ENCODE measurements around the gene GATM.
"Not testable (repeated sequence)": the region's sequence is repeated elsewhere in the genome, so short reads cannot be mapped to it uniquely, and the experiment has no call there.

The GATM gene

DNA sequence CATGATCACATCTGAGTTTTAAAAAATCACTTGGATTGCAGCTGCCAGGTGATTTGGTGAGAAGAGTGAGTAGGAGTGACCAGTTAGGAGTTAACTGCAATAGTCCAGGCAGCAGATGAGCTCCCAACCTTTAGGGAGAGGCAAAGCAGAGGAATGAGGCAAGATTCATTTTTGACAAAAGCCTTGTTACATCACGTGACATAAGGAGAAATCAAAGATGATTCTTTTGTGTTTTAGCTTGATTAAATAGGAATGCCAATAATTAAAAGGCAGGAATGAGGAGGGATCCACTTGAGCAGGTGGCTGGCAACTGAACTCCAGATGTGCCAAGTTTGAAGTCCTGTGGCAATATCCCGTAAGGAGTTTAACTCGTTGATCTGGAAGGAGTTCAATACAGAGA is 2.5 kb downstream of the GATM start:
- Histone ChIP-seq H3K36me3 (ENCODE audit: control insufficient read depth, insufficient read depth, low read length) (no peaks in the 10 kb centered on the region), H3K9me3 (ENCODE audit: control insufficient read depth, low read length) (no peaks in the 10 kb centered on the region), H3K4me1 (ENCODE audit: control insufficient read depth, insufficient read depth, low read length) (peaks cover 13% of the 10 kb centered on the region), H3K4me3 (ENCODE audit: insufficient read depth, low read depth, low read length) (no peak overlapping the region), H3K27ac (ENCODE audit: insufficient read depth, low read depth, low read length, poor library complexity, severe bottlenecking) (no peak overlapping the region), H3K27me3 (ENCODE audit: control insufficient read depth, insufficient read depth, low read length, poor library complexity, severe bottlenecking) (peaks cover 56% of the 10 kb centered on the region)
- WGBS, 2 experiments = 82 to 89% methylated on average over 3 of the region's 3 CpGs

DNA sequence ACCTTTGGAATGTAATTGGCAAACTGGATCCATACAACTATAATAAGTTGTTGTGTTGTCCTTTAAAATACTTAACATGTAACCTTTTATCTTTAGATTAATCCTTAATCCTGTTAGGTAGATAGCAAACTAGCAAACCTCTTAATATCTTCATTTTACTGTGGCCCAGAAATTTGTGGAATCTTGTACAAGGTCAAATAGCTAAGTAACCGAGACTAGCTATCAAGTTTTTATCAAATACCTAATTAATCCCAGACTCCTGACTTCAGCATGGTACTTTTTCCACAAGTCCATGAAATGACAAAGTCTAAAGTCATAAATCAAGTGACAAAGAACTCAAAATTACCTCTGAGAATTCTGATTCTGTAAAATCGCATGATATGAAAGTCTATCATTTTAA is 4.4 kb downstream of the GATM start:
- Histone ChIP-seq H3K4me1 (ENCODE audit: control insufficient read depth, insufficient read depth, low read length) (peaks cover 13% of the 10 kb centered on the region), H3K36me3 (ENCODE audit: control insufficient read depth, insufficient read depth, low read length) (no peaks in the 10 kb centered on the region), H3K4me3 (ENCODE audit: insufficient read depth, low read depth, low read length) (no peak overlapping the region), H3K27me3 (ENCODE audit: control insufficient read depth, insufficient read depth, low read length, poor library complexity, severe bottlenecking) (peaks cover 37% of the 10 kb centered on the region), H3K27ac (ENCODE audit: insufficient read depth, low read depth, low read length, poor library complexity, severe bottlenecking) (no peak overlapping the region), H3K9me3 (ENCODE audit: control insufficient read depth, low read length) (no peaks in the 10 kb centered on the region)
- 90 to 93% methylated on average over 1 to 2 of the region's 2 CpGs for WGBS, 2 experiments

DNA sequence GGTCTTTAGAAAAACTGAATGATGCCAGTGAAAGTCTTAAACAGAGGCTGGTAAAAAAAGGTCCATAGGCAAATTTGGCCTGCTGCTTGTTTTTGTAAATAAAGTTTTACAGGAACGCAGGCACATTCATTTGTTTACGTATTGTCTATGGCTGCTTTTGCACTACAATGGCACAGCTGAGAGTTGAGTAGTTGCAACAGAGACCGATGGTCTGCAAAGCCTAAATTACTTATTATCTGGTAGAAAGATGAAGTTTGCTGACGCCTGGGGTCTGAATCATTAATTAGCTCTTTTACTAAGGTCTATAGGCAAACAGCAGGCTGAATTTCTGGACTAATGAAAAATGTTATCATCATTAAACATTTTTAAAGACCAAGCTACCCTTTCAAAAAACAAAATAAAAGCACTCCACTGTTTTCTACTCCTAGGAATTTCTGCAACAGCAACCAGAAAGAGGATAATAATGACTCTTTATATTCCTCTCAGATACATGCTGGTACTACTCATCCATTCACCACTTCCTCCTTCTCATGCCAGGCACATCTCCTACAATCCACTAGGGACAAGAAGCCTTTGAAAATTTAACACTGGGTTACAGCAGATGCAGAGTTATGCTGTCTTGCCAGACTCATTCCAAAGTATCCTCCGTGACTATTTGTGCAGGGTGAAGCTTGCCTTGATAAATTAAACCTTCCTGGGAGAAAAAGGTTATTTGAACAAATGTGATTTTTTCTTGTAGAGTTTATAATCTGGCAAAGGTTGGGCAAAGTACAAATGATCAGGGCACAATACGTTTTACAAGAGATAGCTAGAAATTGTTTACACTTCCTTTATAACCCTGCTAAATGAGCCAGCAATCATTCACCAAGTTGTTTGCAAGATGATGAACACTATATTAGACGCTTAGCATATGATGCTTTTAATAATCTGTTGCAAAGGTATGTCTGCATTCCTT is 6.0 kb downstream of the GATM start:
- no peaks in the 10 kb centered on the region for H3K9me3 ChIP-seq (ENCODE audit: control insufficient read depth, low read length)
- no peak overlapping the region for H3K27ac ChIP-seq (ENCODE audit: insufficient read depth, low read depth, low read length, poor library complexity, severe bottlenecking)
- no peak overlapping the region for H3K4me3 ChIP-seq (ENCODE audit: insufficient read depth, low read depth, low read length)
- H3K27me3 ChIP-seq (ENCODE audit: control insufficient read depth, insufficient read depth, low read length, poor library complexity, severe bottlenecking) = peaks cover 21% of the 10 kb centered on the region
- peaks cover 6% of the 10 kb centered on the region for H3K4me1 ChIP-seq (ENCODE audit: control insufficient read depth, insufficient read depth, low read length)
- WGBS, 2 experiments = 54 to 60% methylated on average over 6 to 7 of the region's 7 CpGs
- H3K36me3 ChIP-seq (ENCODE audit: control insufficient read depth, insufficient read depth, low read length) = no peaks in the 10 kb centered on the region

- WGBS, 2 experiments = 82 to 90% methylated on average over 1 of the region's 1 CpG
These were observed 6.8 kb downstream of the GATM start for GRCh38 chr15:45371546-45371945.

DNA sequence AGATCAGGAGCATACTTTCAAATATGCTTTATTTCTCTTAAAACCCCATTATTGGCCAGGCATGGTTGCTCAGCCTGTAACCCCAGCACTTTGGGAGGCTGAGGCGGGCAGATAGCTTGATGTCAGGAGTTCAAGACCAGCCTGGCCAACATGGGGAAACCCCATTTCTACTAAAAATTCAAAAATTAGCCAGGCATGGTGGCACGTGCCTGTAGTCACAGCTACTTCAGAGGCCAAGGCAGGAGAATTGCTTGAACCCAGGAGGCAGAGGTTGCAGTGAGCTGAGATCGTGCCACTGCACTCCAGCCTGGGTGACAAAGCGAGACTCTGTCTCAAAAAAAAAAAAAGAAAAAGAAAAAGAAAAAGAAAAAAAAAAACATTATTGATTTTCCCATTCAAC is 8.3 kb downstream of the GATM start:
- H3K27ac ChIP-seq (ENCODE audit: insufficient read depth, low read depth, low read length, poor library complexity, severe bottlenecking); H3K27me3 ChIP-seq (ENCODE audit: control insufficient read depth, insufficient read depth, low read length, poor library complexity, severe bottlenecking); H3K36me3 ChIP-seq (ENCODE audit: control insufficient read depth, insufficient read depth, low read length); H3K4me3 ChIP-seq (ENCODE audit: insufficient read depth, low read depth, low read length); H3K9me3 ChIP-seq (ENCODE audit: control insufficient read depth, low read length); H3K4me1 ChIP-seq (ENCODE audit: control insufficient read depth, insufficient read depth, low read length): not testable (repeated sequence)
- 86 to 92% methylated on average over 3 to 4 of the region's 4 CpGs for WGBS, 2 experiments

More at GRCh38 chr15:45371546-45371945, 6.8 kb downstream of the GATM start:
- no peak overlapping the region for H3K4me3 ChIP-seq (ENCODE audit: insufficient read depth, low read depth, low read length)
- peaks cover 13% of the 10 kb centered on the region for H3K27me3 ChIP-seq (ENCODE audit: control insufficient read depth, insufficient read depth, low read length, poor library complexity, severe bottlenecking)
- H3K4me1 ChIP-seq (ENCODE audit: control insufficient read depth, insufficient read depth, low read length) = no peaks in the 10 kb centered on the region
- H3K9me3 ChIP-seq (ENCODE audit: control insufficient read depth, low read length) = no peaks in the 10 kb centered on the region
- no peaks in the 10 kb centered on the region for H3K36me3 ChIP-seq (ENCODE audit: control insufficient read depth, insufficient read depth, low read length)
- H3K27ac ChIP-seq (ENCODE audit: insufficient read depth, low read depth, low read length, poor library complexity, severe bottlenecking) = no peak overlapping the region

- WGBS, 2 experiments = 91 to 95% methylated on average over 7 of the region's 7 CpGs
- H3K27me3 ChIP-seq (ENCODE audit: control insufficient read depth, insufficient read depth, low read length, poor library complexity, severe bottlenecking); H3K4me3 ChIP-seq (ENCODE audit: insufficient read depth, low read depth, low read length); H3K36me3 ChIP-seq (ENCODE audit: control insufficient read depth, insufficient read depth, low read length); H3K27ac ChIP-seq (ENCODE audit: insufficient read depth, low read depth, low read length, poor library complexity, severe bottlenecking); H3K4me1 ChIP-seq (ENCODE audit: control insufficient read depth, insufficient read depth, low read length); H3K9me3 ChIP-seq (ENCODE audit: control insufficient read depth, low read length): not testable (repeated sequence)
These were observed 11.1 kb downstream of the GATM start for GRCh38 chr15:45367222-45367621.

DNA sequence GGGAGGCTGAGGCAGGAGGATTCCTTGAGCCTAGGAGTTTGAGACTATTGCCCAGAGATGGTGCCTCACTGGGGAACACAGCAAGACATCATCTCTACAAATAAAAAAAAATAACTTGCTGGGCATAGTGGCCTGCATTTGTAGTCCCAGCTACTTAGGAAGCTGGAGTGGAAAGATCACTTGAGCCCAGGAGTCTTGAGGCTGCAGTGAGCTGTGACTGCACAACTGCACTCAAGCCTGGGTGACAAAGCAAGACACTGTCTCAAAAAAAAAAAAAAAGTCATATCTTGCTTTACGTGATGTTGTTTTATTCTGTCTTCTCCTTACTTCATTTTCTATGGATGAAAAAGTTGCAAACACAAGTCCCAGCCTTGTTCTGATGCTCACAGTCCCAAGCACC is 14.1 kb downstream of the GATM start:
- Histone ChIP-seq H3K27me3 (ENCODE audit: control insufficient read depth, insufficient read depth, low read length, poor library complexity, severe bottlenecking) (no peaks in the 10 kb centered on the region), H3K9me3 (ENCODE audit: control insufficient read depth, low read length) (no peaks in the 10 kb centered on the region), H3K27ac (ENCODE audit: insufficient read depth, low read depth, low read length, poor library complexity, severe bottlenecking) (no peak overlapping the region), H3K36me3 (ENCODE audit: control insufficient read depth, insufficient read depth, low read length) (no peaks in the 10 kb centered on the region), H3K4me1 (ENCODE audit: control insufficient read depth, insufficient read depth, low read length) (no peaks in the 10 kb centered on the region), H3K4me3 (ENCODE audit: insufficient read depth, low read depth, low read length) (no peak overlapping the region)
- whole genome bisulfite sequencing, 2 experiments = 95% methylated on average over 1 of the region's 1 CpG; no CpG with 5 or more reads in 1 of the 2 experiments

GRCh38 chr15:45363801-45364200 is 14.5 kb downstream of the GATM start:
- Histone ChIP-seq H3K4me3 (ENCODE audit: insufficient read depth, low read depth, low read length) (no peak overlapping the region), H3K27me3 (ENCODE audit: control insufficient read depth, insufficient read depth, low read length, poor library complexity, severe bottlenecking) (no peaks in the 10 kb centered on the region), H3K4me1 (ENCODE audit: control insufficient read depth, insufficient read depth, low read length) (no peaks in the 10 kb centered on the region), H3K9me3 (ENCODE audit: control insufficient read depth, low read length) (no peaks in the 10 kb centered on the region), H3K36me3 (ENCODE audit: control insufficient read depth, insufficient read depth, low read length) (no peaks in the 10 kb centered on the region), H3K27ac (ENCODE audit: insufficient read depth, low read depth, low read length, poor library complexity, severe bottlenecking) (no peak overlapping the region)
- WGBS, 2 experiments = 83 to 85% methylated on average over 3 of the region's 3 CpGs

GRCh38 chr15:45363334-45363733 is 15.0 kb downstream of the GATM start:
- H3K4me1 ChIP-seq (ENCODE audit: control insufficient read depth, insufficient read depth, low read length) = no peaks in the 10 kb centered on the region
- no peaks in the 10 kb centered on the region for H3K27me3 ChIP-seq (ENCODE audit: control insufficient read depth, insufficient read depth, low read length, poor library complexity, severe bottlenecking)
- no peaks in the 10 kb centered on the region for H3K36me3 ChIP-seq (ENCODE audit: control insufficient read depth, insufficient read depth, low read length)
- H3K9me3 ChIP-seq (ENCODE audit: control insufficient read depth, low read length) = no peaks in the 10 kb centered on the region
- no peak overlapping the region for H3K4me3 ChIP-seq (ENCODE audit: insufficient read depth, low read depth, low read length)
- H3K27ac ChIP-seq (ENCODE audit: insufficient read depth, low read depth, low read length, poor library complexity, severe bottlenecking) = no peak overlapping the region
- WGBS, 2 experiments = 84 to 87% methylated on average over 3 to 4 of the region's 4 CpGs

DNA sequence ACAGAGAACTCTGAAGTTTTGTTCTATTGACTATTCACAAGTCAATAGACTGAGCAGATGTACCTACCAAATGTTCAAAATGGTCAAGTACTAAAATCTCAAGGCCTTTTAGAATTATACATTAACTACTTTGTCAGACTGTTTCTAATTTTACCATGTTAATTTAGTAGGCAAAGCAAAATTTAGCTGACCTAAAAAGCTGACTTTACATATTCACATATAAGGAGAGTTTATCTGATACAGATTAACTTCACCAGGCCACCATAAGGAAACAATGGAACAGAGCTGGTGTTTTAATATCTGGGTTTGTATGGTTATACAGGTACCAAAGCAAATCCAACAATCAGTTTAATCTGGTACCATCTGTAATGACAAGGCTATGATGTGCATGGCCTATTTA is 15.9 kb downstream of the GATM start:
- H3K27me3 ChIP-seq (ENCODE audit: control insufficient read depth, insufficient read depth, low read length, poor library complexity, severe bottlenecking) = no peaks in the 10 kb centered on the region
- no peaks in the 10 kb centered on the region for H3K36me3 ChIP-seq (ENCODE audit: control insufficient read depth, insufficient read depth, low read length)

More for the DNA sequence above, 15.9 kb downstream of the GATM start:
- Histone ChIP-seq H3K27ac (ENCODE audit: insufficient read depth, low read depth, low read length, poor library complexity, severe bottlenecking) (no peak overlapping the region), H3K4me3 (ENCODE audit: insufficient read depth, low read depth, low read length) (no peak overlapping the region), H3K9me3 (ENCODE audit: control insufficient read depth, low read length) (no peaks in the 10 kb centered on the region), H3K4me1 (ENCODE audit: control insufficient read depth, insufficient read depth, low read length) (no peaks in the 10 kb centered on the region)

All from ectodermal cell (in vitro differentiated cells).